ENCODE results near the gene ZSWIM6. TPM values are rescaled to one million over a fixed set of nuclear protein-coding genes. Genes with fewer than 3 reads are reported as not detected.

Gene ZSWIM6
- total RNA-seq, 1 experiment from 2014 or later: 10.8 TPM

- H3K27me3 ChIP-seq (ENCODE audit: control insufficient read depth, insufficient read depth, low read length): no peaks in the 10 kb centered on the region
- TF ChIP-seq REST (IDR thresholded peaks at IDR 0.05; ENCODE audit: insufficient read depth in 1 of 2, low read depth in 2 of 2, low read length in 1 of 2) (no peak), TCF7L2 (IDR thresholded peaks at IDR 0.05; ENCODE audit: low read depth, low read length) (no peak), SIN3A (IDR thresholded peaks at IDR 0.05; ENCODE audit: borderline replicate concordance, insufficient read depth, low read depth, low read length) (no peak), POLR2AphosphoS5 (IDR thresholded peaks at IDR 0.05; ENCODE audit: low read depth, low read length) (no peak)
- TF ChIP-seq, protein P1, sequence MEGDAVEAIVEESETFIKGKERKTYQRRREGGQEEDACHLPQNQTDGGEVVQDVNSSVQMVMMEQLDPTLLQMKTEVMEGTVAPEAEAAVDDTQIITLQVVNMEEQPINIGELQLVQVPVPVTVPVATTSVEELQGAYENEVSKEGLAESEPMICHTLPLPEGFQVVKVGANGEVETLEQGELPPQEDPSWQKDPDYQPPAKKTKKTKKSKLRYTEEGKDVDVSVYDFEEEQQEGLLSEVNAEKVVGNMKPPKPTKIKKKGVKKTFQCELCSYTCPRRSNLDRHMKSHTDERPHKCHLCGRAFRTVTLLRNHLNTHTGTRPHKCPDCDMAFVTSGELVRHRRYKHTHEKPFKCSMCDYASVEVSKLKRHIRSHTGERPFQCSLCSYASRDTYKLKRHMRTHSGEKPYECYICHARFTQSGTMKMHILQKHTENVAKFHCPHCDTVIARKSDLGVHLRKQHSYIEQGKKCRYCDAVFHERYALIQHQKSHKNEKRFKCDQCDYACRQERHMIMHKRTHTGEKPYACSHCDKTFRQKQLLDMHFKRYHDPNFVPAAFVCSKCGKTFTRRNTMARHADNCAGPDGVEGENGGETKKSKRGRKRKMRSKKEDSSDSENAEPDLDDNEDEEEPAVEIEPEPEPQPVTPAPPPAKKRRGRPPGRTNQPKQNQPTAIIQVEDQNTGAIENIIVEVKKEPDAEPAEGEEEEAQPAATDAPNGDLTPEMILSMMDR (IDR thresholded peaks at IDR 0.05): no peak
- H3K4me1 ChIP-seq (ENCODE audit: control insufficient read depth, insufficient read depth, low read length): no peaks in the 10 kb centered on the region
- H3K4me3 ChIP-seq (ENCODE audit: low read depth in 2 of 2, low read length in 2 of 2): no peak overlapping the region
- H3K36me3 ChIP-seq (ENCODE audit: control insufficient read depth, insufficient read depth, low read length): no peaks in the 10 kb centered on the region; the same call in 1 of the 2 replicates
- in situ Hi-C loops (cut with HindIII; ENCODE audit: low pct_unique_long_range_greater_than_20kb, low sequenced_read_pairs) (no loop called here), intact Hi-C loops (cut with micrococcal nuclease; ENCODE audit: unreplicated experiment) (no loop called here)
- BruUV-seq (replicated peaks): no TSS peak
- ChIA-PET POLR2A (no interaction called here), CTCF (no interaction called here)
- H3K27ac ChIP-seq (ENCODE audit: low read length): no peak overlapping the region
- DNase-seq (ENCODE audit: low read depth, low spot score) (no peak), ATAC-seq (no peak)
- H3K9me3 ChIP-seq (ENCODE audit: control insufficient read depth, insufficient read depth, low read depth, low read length): no peaks in the 10 kb centered on the region
Measured at GRCh38 chr5:61501971-61502370, 169.9 kb downstream of the ZSWIM6 start.

GRCh38 chr5:61504143-61504770, 172.2 kb downstream of the ZSWIM6 start:
- in situ Hi-C loops (cut with HindIII; ENCODE audit: low pct_unique_long_range_greater_than_20kb, low sequenced_read_pairs) (no loop called here), intact Hi-C loops (cut with micrococcal nuclease; ENCODE audit: unreplicated experiment) (no loop called here)
- no peak for ATAC-seq
- H3K27me3 ChIP-seq (ENCODE audit: control insufficient read depth, insufficient read depth, low read length): no peaks in the 10 kb centered on the region
- H3K4me1 ChIP-seq (ENCODE audit: control insufficient read depth, insufficient read depth, low read length): no peaks in the 10 kb centered on the region
- no peaks in the 10 kb centered on the region; the same call in 1 of the 2 replicates for H3K36me3 ChIP-seq (ENCODE audit: control insufficient read depth, insufficient read depth, low read length)
- TF ChIP-seq REST (IDR thresholded peaks at IDR 0.05; ENCODE audit: insufficient read depth in 1 of 2, low read depth in 2 of 2, low read length in 1 of 2): no peak
- TF ChIP-seq POLR2AphosphoS5 (IDR thresholded peaks at IDR 0.05; ENCODE audit: low read depth, low read length): no peak
- no peak for TF ChIP-seq TCF7L2 (IDR thresholded peaks at IDR 0.05; ENCODE audit: low read depth, low read length)
- no peak for TF ChIP-seq SIN3A (IDR thresholded peaks at IDR 0.05; ENCODE audit: borderline replicate concordance, insufficient read depth, low read depth, low read length)
- TF ChIP-seq, protein P1 (IDR thresholded peaks at IDR 0.05): no peak
- CTCF ChIA-PET: no interaction called here
- POLR2A ChIA-PET: no interaction called here
- DNase-seq (ENCODE audit: low read depth, low spot score): no peak
- BruUV-seq (replicated peaks): no TSS peak
- no peak overlapping the region for H3K4me3 ChIP-seq (ENCODE audit: low read depth in 2 of 2, low read length in 2 of 2)
- H3K27ac ChIP-seq (ENCODE audit: low read length): no peak overlapping the region
- no peaks in the 10 kb centered on the region for H3K9me3 ChIP-seq (ENCODE audit: control insufficient read depth, insufficient read depth, low read depth, low read length)
